SHP77 treated with DMSO at 0.1 percent for 48 hours (cell line): ENCODE measurements around the gene COA1.
A peak's percentile ranks its signal among the peaks of the same experiment; 100 is the strongest.

Source experiments
- DNase-seq: peaks from one replicate; lab custom pipeline; 2025; lab: John Stamatoyannopoulos, UW

The COA1 gene

DNA sequence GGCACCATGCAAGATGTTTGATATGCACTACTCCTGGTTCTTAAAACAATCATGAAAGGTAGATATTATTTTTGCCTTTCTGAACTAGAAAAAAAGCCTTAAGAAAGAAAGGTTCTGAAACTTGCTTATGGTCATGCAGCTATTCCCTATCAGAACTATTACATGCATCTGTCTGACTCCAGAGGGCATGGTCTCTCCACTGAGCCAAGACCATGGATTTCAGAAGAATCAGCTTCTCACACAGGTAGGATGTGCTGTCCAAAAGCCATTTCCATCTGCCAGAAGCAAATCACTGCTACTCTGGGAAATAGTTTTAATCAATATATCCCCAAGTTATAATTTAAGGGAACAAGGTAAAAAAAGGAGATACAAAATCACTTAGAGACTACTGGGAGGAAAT, 77.0 kb downstream of the COA1 start:
- no peak for DNase-seq

DNA sequence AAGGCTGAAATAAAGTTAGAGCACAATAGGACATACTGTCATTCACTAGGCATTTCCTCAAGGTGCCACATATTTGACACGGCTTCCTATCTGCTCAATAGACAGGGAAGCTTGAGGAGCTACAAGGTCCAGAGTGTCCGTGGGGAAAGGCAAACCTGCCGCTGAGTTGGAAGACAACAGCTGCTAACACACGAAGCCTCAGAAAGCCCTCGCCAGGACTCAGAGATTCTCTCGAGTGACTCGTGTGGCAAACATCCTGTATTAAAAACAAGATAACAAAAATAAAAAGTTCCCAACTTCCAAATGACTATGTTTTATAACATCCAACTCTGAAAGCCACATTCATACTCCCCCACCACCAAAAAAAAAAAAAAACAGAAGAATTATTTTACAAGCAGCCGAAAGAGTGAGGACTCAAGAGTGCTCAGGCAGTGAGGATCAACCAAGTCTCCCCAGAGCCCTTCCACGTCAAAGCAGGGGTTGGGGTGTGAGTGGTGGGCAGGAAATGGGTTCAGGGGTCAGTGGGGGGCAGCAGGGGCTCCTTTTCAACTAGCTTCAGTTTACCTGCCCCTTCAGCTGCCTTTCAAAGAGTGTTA, 78.8 kb downstream of the COA1 start:
- DNase-seq: no peak

GRCh38 chr7:43649755-43650274, 79.5 kb downstream of the COA1 start:
- no peak for DNase-seq

- no peak for DNase-seq
Measured at GRCh38 chr7:43648473-43649406, 80.6 kb downstream of the COA1 start.

GRCh38 chr7:43647673-43648472, 81.5 kb downstream of the COA1 start:
- DNase-seq: peak; percentile 85

DNA sequence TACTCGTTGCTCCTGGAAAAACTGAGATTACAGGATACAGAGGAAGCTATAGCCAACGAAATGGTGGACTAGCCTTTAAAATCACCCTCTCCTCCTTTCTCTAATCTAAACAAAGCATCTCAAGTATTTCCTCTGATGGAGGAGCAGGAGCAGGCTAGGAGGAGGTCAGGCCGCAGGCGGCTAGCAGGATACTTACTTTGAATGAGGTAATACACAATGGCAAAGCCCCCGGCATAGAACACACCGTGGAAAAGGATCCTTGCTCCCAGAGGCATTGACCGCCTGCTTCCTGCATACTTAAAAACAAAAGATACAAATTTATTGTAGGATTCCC, 82.0 kb downstream of the COA1 start:
- DNase-seq: no peak

DNA sequence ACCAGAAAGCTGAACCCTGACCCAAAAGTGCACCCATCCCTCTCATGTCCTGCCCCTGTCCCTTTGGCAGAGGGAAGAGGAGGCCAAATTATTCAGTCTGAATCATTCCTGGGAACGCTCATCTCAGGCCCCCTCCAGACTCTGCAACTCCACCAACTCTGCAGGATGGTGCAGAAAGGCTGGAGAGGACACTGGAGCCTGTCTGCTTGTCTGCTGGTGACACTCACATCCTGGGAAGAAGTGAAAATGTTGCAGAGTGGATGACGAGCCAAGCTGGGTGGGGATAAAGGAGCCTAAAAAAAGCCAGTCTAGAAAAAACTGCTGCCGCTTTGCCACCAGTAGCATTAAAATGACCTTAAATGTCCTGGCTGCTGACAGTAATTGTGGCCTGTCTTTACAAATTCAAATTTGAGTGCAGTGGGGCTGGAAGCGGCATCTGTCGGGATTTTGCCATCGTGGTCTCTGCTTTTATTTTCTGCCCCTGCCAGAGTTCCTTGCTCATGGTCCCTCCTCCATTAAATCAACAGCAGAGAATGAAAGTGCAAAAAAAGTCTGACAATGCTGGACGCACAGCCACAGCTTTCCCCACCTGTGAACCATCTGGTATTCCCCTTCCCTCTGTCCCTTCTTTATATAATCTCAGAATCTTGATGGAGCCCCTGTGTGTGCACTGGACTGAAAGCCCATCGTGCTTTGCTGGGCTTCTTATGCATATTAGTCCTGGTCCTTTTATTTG, 82.6 kb downstream of the COA1 start:
- DNase-seq: no peak

DNA sequence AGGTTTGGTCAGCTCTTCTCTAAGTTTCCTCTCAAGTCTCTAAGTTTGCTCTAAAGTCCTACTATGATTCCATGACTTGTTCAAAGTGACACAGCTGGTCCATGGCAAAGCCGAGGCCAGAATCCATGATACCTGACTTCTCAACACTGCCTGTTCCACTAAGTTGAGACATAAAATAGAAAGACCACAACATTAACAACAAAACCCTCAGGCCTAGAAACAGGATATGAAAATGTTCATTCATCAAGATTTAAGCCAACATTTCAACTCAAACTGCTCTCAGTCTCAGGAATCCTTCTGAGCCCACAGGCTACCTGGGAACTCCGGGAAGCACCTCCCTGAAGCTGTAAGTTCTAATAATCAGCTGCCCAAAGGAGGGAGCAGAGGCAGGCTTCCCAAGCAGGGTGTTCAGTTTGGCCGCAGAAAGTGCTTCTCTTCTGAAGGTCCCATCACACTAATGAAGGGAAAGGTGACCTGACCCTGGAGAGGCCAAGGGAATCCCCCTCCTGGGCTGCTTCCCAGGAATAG, 83.6 kb downstream of the COA1 start:
- DNase-seq: no peak

DNA sequence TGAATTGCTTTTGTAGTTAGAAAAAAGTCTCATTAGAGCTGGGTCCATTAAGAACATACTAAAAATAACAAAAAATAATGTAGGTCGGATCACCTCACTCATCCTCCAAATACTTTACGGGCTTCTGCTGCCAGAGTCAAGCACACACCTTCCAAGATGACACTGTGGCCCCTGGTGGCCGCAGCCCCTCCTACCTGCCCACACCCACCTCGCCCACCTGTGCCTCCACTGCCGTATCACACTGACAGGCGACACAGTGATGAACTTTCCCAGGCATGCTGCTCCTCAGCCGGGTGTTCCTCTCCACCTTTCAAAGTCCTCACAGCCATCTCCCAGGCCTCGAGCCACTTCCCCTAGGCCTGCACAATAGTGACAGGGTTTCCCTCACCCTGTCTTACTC, 85.5 kb downstream of the COA1 start:
- DNase-seq: no peak

- no peak for DNase-seq
Measured at GRCh38 chr7:43642897-43643630, 86.3 kb downstream of the COA1 start.

- DNase-seq: no peak
Measured at GRCh38 chr7:43640679-43641078, 88.6 kb downstream of the COA1 start.

DNA sequence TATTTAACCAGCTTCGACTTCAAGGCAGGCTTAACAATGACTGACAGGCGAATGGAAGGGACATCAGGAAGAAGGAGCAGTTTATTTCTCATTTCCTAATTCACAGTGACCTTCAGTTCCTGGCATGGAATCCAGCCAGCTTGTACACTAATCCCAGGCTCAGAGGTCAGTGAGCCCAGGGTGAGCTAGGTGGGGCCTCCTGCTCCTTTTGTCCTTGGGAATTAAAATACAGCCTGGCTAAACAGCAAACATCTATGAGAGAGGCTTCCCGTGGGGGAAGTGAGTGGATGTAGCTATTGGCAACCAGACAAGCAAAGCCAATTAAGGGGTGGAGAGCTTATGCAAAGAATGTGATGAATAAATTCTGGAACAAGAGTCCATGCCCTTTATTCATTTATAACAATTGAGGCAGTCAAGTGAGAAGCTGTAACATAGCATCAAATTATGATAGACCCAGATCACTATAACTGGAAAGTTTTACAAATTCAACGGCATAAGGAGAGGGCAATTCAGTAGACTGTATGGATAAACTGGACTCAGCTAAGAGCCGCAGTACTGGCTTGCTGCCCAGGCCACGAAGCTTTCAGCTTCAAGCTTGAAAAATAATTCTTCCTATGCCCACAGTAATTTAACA, 89.3 kb downstream of the COA1 start:
- DNase-seq: peak; percentile 83

DNA sequence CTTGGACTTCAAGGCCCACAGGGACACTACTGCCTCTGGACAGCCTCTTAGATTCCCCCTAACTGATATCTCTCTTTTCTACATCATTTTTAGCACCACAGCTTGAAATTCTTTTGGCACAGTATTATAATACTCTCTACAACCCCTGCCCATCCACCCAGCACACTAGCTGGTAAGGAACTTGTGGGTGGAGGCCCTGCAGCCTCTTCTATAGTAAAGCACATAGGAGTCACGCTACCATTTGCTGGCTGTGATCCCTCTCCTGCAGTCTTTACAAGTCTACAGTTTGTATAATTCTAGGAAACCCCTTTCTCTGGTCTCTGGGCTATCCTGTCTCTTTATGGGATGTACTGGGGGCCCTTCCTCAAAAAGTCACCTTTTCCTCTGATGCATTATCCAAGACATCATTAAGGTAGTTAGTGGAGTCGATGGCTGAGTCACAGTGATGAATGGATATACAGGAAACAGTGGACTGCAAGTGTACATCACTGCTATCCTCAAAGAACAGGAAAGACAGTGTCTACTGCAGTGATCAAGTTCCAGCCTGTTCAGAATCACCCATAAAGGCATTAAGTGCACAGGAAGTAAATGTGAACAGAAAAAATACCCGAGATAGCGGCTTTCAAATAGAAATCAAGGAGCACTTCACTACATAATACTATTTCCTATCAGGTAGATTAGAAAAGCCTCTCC, 92.1 kb downstream of the COA1 start:
- DNase-seq: no peak

DNA sequence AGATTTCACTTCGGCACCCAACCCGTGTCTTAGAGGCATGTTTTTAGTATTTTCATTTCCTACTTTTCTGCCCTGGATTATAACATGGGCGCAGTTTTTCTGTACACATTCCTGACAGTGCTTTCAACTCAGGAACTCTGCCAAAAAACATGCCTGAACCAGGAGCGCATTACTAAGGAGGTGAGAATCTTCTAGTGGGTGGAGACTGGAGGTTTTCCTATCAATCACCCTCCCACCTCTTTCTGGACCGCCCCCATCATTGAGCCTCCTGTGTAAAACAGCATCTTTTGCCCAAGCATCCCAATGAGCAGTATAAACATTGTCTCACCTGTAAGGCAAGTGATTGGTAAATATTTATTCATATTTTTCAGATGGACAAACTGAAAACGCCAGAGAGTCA, 93.2 kb downstream of the COA1 start:
- peak; percentile 78 for DNase-seq

DNA sequence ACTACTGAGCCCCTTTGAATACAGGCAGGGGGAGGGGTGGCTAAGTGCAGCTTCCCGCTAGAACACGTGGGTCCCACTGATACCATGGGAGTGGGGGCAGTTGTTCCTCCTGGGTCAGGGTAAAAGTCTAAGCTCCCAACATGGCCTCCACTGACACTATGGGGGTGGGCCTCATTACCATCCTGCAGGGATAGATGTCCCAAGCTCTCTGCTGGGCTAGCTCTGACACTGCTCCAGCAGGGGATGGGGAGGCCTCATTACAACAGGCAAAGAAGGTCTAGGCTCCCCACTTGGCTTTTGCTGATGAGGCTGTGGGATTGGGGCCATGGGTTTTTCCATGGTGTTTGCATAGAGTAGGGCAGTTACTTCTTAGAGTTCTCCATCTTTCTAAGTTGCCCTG, 94.9 kb downstream of the COA1 start:
- no peak for DNase-seq

DNA sequence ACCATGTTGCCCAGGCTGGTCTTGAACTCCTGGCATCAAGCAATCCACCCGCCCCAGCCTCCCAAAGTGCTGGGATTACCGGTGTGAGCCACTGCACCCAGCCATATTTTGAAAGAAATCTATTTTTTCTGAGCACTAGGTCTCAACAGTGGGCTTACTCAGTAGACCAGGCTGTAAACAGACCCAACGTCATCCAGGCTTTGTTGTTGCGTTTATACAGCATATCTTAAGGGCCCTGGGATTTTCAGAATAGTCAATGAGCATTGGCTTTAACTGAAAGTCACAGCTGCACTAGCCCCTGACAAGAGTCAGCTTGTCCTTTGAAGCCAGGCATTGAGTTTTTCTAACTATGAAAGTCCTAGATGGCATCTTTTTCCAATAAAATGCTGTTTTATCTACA, 96.6 kb downstream of the COA1 start:
- DNase-seq: no peak

DNA sequence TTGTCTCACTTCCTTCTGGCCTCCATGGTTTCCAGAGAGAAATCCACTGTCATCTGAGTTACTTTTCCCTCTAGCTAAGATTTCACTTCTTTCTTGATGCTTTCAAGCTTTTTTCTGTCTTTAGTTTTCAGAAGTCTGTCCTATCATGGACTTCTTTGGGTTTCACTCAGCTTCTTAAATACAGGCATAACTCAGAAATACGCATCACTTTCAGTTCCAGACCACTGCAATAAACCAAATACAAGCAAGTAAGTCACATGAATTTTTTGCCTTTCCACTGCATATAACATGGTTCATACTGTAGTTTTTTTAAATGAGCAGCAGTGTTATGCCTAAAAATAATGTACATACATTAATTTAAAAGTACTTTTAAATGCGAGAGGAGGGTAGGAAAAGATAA, 97.8 kb downstream of the COA1 start:
- no peak for DNase-seq

DNA sequence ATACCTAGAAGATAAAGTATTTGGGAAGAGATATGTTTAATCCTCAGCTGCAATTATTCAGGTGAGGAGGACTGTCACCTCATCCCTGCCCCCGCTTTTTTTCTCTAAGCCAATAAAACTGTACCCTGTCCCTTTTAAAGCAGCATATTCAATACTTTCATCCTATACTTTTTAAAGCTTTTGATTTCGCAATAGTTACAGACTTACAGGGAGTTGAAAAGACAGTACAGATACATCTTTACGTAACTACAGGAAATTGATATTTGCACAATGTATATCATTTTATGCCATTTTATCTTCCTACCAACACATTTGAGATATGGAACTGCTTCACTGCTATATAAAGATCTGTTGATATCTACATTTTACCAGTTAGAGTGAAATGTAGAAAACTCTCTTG, 98.8 kb downstream of the COA1 start:
- DNase-seq: no peak

DNA sequence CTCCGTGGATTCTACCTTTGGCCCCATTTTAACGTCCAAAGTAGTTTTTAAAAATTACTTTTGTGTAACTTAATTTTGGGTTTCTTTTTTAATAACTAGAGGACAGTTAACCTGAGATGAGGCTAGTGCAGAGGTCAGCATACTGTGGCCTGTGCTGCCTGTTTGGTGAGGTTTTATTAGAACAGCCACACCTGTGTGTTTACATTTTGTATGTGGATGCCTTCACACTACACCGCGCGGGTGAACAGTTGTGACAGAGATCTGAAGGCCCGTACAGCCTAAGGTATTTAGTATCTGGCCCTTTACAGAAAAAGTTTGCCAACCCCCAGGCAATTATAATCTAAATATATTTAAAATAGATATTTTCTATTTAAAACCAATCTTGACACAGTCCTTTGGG, 99.5 kb downstream of the COA1 start:
- no peak for DNase-seq

GRCh38 chr7:43628431-43628830, 100.9 kb downstream of the COA1 start:
- no peak for DNase-seq
